HL-60 (cell line): ENCODE data around the gene NYNRIN.

ENCODE experiments used
- DNase-seq, 2 experiments: peaks; one replicate each; pipeline ENCODE4 v3.0.0-alpha.2; 2010 to 2020; ENCODE audit warnings: low read depth in 1 of 2, low spot score in 1 of 2
- H3K27ac ChIP-seq: fragments of 250-450 bp; sonication (Bioruptor Pico); replicated peaks from 2 replicates; pipeline ENCODE4 v1.5.1; 2020; ENCODE audit warnings: mild to moderate bottlenecking, moderate library complexity
- H3K27me3 ChIP-seq: fragments of 250-450 bp; sonication (Bioruptor Pico); 2 replicates; pipeline ENCODE4 v1.5.1; 2021; ENCODE audit warnings: mild to moderate bottlenecking, moderate library complexity; ENCODE audit not compliant: insufficient read depth, poor library complexity, severe bottlenecking
- H3K4me3 ChIP-seq: replicated peaks from 2 replicates; pipeline ENCODE4 v1.5.1; 2011; ENCODE audit warnings: mild to moderate bottlenecking, control low read depth, low read length; ENCODE audit not compliant: insufficient read depth
- GABPA ChIP-seq: IDR thresholded peaks from 2 replicates; pipeline ENCODE4 v1.6.1; 2012; ENCODE audit warnings: low read depth
- POLR2AphosphoS5 ChIP-seq: IDR thresholded peaks from 2 replicates; pipeline ENCODE4 v1.6.1; 2012; ENCODE audit warnings: low read depth
- SPI1 ChIP-seq: IDR thresholded peaks from 2 replicates; pipeline ENCODE4 v1.6.1; 2012; ENCODE audit warnings: low read depth, mild to moderate bottlenecking, borderline replicate concordance
- TF ChIP-seq, protein P1 (sequence below): IDR thresholded peaks from 2 replicates; pipeline ENCODE4 v1.6.1; 2012; ENCODE audit warnings: low read depth; ENCODE audit not compliant: insufficient replicate concordance
- TF ChIP-seq, protein P2 (sequence below): IDR thresholded peaks from one replicate; pipeline ENCODE4 v1.5.1; 2011; ENCODE audit warnings: low read length, control low read depth, inconsistent platforms; ENCODE audit not compliant: insufficient read depth

Gene NYNRIN

GRCh38 chr14:24381363-24382063 lies 17.3 kb upstream of the NYNRIN start:
- Histone ChIP-seq H3K27ac (no peak overlapping the region), H3K4me3 (no peak overlapping the region), H3K27me3 (no peaks in the 10 kb centered on the region)
- no peak for DNase-seq
- TF ChIP-seq, protein P1, sequence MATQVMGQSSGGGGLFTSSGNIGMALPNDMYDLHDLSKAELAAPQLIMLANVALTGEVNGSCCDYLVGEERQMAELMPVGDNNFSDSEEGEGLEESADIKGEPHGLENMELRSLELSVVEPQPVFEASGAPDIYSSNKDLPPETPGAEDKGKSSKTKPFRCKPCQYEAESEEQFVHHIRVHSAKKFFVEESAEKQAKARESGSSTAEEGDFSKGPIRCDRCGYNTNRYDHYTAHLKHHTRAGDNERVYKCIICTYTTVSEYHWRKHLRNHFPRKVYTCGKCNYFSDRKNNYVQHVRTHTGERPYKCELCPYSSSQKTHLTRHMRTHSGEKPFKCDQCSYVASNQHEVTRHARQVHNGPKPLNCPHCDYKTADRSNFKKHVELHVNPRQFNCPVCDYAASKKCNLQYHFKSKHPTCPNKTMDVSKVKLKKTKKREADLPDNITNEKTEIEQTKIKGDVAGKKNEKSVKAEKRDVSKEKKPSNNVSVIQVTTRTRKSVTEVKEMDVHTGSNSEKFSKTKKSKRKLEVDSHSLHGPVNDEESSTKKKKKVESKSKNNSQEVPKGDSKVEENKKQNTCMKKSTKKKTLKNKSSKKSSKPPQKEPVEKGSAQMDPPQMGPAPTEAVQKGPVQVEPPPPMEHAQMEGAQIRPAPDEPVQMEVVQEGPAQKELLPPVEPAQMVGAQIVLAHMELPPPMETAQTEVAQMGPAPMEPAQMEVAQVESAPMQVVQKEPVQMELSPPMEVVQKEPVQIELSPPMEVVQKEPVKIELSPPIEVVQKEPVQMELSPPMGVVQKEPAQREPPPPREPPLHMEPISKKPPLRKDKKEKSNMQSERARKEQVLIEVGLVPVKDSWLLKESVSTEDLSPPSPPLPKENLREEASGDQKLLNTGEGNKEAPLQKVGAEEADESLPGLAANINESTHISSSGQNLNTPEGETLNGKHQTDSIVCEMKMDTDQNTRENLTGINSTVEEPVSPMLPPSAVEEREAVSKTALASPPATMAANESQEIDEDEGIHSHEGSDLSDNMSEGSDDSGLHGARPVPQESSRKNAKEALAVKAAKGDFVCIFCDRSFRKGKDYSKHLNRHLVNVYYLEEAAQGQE, result no peak
- TF ChIP-seq SPI1 (no peak), GABPA (no peak), POLR2AphosphoS5 (no peak)
- TF ChIP-seq, protein P2, sequence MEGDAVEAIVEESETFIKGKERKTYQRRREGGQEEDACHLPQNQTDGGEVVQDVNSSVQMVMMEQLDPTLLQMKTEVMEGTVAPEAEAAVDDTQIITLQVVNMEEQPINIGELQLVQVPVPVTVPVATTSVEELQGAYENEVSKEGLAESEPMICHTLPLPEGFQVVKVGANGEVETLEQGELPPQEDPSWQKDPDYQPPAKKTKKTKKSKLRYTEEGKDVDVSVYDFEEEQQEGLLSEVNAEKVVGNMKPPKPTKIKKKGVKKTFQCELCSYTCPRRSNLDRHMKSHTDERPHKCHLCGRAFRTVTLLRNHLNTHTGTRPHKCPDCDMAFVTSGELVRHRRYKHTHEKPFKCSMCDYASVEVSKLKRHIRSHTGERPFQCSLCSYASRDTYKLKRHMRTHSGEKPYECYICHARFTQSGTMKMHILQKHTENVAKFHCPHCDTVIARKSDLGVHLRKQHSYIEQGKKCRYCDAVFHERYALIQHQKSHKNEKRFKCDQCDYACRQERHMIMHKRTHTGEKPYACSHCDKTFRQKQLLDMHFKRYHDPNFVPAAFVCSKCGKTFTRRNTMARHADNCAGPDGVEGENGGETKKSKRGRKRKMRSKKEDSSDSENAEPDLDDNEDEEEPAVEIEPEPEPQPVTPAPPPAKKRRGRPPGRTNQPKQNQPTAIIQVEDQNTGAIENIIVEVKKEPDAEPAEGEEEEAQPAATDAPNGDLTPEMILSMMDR, result no peak

GRCh38 chr14:24382064-24382371 lies 16.8 kb upstream of the NYNRIN start:
- Histone ChIP-seq H3K27me3 (no peaks in the 10 kb centered on the region), H3K27ac (no peak overlapping the region), H3K4me3 (no peak overlapping the region)
- DNase-seq, result no peak
- TF ChIP-seq GABPA (no peak), POLR2AphosphoS5 (no peak), SPI1 (no peak)
- TF ChIP-seq, protein P2, result no peak
- TF ChIP-seq, protein P1, result no peak

- Histone ChIP-seq H3K4me3 (no peak overlapping the region), H3K27ac (no peak overlapping the region), H3K27me3 (no peaks in the 10 kb centered on the region)
- no peak for DNase-seq
- TF ChIP-seq, protein P2, result no peak
- TF ChIP-seq SPI1 (no peak), GABPA (no peak), POLR2AphosphoS5 (no peak)
- TF ChIP-seq, protein P1, result no peak
Observed at GRCh38 chr14:24384169-24384568, 14.6 kb upstream of the NYNRIN start.
